HG02678 (cell line): Measurements from ENCODE around the gene PPBP.
"Not testable (repeated sequence)": the region's sequence is repeated elsewhere in the genome, so short reads cannot be mapped to it uniquely, and the experiment has no call there.

Source experiments
- ATAC-seq: cut with Tn5 transposase; IDR thresholded peaks from one replicate; pipeline ENCODE4 v1.9.1; 2021; ENCODE audit warnings: mild to moderate bottlenecking, moderate library complexity; ENCODE audit not compliant: unreplicated experiment

The PPBP gene

DNA sequence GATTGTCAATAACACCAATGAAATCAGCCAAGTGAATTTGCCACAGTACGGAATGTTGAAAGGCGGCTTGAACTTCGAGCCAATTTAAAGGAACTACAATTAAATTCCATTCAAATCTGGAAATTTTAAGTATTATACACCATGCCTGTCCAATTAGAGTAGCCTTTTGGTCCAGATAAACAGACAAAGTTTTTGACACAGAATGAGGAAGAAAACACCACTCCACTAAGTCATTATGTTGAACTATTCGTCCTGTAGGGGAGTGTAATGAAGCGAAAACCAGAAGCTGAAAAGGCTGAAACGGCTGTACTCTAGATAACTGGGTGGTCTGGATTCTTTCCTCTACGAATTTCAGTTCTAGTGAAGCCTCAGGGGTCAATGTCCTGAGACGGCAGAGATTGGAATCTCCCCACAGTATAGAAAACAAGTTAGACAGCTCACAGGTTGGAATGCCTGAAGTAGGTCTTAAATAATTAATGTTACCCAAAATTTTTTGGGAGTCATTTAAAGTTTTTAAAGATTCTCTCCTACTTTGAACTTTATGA, 37.5 kb downstream of the PPBP start:
- ATAC-seq: not testable (repeated sequence)

DNA sequence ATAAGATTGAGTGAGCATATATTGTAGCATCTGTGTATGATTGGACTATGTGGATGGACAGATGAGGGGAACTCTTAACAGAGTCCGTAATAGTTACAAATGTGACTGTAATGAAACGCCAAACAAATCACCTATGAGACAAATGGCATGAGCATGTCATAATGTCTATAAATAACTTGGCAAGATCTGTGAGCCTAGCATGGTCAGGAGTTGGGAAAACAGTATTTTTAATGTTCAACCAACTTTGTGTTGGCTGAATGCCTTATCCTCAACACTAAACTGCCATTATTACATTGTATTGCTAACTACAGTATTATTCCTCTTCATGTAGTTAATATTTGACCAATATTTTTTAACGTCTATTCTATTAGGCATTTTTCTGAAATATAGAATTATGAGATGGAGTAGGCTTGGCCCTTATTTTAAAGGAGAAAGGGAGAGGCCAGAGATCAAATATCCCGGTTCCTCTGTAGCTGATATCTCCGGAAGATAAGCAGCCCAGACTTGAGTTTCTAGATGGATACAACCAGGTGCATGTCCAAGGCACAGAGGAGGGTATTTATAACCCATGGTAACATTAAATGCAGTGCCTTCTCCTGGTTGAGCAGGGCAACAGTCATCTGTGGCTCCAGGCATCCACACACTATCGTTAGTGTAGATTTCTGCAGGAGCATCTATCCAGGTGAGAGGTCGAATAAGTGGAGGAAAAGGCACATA, 38.8 kb downstream of the PPBP start:
- ATAC-seq: no peak

- ATAC-seq: no peak
Observed at GRCh38 chr4:73948291-73948690, 39.7 kb downstream of the PPBP start.

- no peak for ATAC-seq
Observed at GRCh38 chr4:73947239-73947985, 40.6 kb downstream of the PPBP start.

DNA sequence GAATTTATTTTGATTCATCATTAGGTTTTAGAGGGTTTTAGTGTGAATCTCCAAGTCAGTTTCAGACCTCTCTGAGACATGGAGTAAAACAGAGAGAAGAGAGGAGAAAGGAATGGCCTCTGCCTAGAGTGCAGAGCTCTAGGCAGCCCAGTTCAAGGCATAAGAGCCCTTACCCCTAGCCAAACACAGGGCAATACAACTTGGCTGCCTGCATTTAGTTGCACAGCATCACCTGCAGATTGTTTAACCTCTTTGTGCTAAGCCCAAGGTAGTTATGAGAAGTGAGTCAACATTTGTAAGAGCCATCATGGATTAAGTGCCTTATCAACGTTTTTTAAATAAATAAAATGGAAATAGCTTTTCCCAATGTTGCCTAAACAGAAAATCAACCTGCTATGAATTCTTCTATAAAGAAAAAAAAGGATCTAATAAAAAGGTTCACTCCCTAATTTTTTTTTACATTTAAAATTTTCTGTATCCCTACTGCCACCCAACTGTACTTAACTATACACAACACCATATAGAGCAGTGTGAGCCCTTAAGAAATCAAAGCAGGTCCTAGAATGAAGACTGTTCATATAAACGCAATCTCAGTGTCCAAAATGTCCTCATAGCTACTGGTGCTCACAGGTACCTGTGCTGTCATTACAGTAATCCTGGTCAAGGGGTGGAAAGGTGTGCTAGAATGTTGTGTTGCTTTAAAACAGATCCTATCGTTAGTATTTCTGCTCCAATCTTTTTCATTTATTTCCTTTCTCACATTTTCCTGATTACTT, 42.1 kb downstream of the PPBP start:
- ATAC-seq: no peak

- no peak for ATAC-seq
Observed at GRCh38 chr4:73945140-73945539, 42.9 kb downstream of the PPBP start.

DNA sequence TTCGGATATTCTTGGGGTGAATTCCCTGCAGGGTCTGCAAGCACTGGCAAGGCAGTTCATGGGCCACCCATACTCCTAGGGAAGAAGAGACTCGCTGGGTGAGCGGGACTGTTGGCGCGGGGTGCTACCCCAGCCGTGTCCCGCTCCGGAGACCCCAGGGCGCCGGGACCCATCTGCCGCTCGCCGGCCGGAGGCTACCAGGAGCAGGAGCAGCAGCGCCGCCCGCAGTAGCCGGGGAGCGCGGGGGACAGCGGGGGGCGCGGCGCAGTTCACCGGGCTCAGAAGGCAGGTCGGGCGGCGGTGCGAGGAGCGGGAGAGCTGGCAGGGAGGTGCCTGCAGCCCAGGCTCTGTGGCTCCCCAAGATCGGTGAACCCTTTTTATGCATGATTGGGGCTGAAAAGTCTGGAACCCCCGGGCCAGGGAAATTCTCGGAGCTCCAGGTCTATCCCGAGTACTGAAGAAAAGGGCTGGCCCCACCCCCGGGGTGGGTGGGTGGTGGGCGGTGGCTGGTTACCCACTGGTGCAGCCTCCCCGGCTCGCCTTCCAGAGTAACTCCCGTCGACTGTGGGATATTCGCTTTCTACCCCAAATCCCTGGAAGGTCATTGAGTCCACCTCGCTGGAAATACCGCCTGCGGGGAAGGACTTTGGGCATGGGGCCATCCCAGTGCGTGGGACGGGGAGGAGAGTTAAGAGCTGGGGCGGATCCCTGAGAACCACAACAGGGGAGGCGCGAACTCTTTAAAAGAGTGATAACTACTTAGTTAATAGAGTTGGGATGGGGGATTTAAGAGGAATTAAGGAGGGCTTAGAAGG, 43.7 kb downstream of the PPBP start:
- ATAC-seq: no peak

DNA sequence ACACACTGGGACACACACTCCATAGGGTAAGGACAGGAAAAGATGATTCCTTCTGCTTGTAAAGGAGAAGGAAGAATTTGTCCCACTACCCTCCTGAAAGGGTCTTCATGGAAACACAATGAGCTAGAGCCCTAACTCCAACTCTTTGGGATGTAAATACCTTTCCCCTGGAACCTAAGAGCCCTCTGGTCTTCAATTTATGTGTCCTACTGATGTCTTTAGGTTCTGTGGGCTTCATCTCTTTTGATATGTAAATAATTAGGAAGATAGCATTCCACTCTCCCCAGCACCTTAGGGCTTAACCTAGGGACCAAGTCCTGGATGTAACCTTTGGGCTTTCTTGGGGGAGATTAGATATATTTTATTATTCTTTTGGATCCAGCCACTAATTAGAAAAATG, 44.4 kb downstream of the PPBP start:
- ATAC-seq: no peak

GRCh38 chr4:73936969-73937368, 51.0 kb downstream of the PPBP start:
- ATAC-seq: no peak
